ENCODE measurements around the gene RGS4. TPM values are rescaled to one million over a fixed set of nuclear protein-coding genes. Genes with fewer than 3 reads are reported as not detected.
A peak's percentile ranks its signal among the peaks of the same experiment; 100 is the strongest.

The RGS4 gene
- total and polyA plus RNA-seq, 11 donors, result 0.30 to 17.7 (median 3.5) TPM; not detected in 1

DNA sequence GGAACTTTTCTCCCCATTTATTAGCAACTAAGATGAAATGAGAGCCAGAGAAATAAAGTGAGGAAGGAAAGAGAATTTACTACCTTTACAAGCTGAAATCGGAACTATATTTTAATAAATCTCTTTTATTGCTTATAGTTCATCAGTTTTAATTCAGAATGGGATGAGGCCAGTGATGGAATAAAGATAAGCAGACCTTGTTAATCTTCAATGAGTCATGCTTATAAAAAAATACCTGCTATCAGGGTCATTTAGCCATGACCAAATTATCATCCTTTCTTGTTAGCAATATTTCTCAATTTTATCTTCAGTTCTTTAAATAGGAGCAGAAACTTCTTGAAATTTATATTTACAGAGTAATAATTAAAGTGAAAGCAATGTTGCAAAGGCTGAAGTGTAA lies 26.1 kb downstream of the RGS4 start:
- TF ChIP-seq POLR2A (IDR thresholded peaks at IDR 0.05), result no peak
- TF ChIP-seq, protein P1, sequence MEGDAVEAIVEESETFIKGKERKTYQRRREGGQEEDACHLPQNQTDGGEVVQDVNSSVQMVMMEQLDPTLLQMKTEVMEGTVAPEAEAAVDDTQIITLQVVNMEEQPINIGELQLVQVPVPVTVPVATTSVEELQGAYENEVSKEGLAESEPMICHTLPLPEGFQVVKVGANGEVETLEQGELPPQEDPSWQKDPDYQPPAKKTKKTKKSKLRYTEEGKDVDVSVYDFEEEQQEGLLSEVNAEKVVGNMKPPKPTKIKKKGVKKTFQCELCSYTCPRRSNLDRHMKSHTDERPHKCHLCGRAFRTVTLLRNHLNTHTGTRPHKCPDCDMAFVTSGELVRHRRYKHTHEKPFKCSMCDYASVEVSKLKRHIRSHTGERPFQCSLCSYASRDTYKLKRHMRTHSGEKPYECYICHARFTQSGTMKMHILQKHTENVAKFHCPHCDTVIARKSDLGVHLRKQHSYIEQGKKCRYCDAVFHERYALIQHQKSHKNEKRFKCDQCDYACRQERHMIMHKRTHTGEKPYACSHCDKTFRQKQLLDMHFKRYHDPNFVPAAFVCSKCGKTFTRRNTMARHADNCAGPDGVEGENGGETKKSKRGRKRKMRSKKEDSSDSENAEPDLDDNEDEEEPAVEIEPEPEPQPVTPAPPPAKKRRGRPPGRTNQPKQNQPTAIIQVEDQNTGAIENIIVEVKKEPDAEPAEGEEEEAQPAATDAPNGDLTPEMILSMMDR (IDR thresholded peaks at IDR 0.05), result no peak
- no peak for ATAC-seq
- H3K9me3 ChIP-seq, result no peaks in the 10 kb centered on the region
- 93 to 96% (median 95%) methylated on average over 1 of the region's 1 CpG for WGBS, 4 donors
- H3K4me1 ChIP-seq, result no peaks in the 10 kb centered on the region
- no peaks in the 10 kb centered on the region for H3K27me3 ChIP-seq
- intact Hi-C loops (cut with DNase I), result no loop called here
- no peak overlapping the region for H3K4me3 ChIP-seq
- no peak for DNase-seq
- no peaks in the 10 kb centered on the region for H3K36me3 ChIP-seq
- H3K27ac ChIP-seq, result no peak overlapping the region

DNA sequence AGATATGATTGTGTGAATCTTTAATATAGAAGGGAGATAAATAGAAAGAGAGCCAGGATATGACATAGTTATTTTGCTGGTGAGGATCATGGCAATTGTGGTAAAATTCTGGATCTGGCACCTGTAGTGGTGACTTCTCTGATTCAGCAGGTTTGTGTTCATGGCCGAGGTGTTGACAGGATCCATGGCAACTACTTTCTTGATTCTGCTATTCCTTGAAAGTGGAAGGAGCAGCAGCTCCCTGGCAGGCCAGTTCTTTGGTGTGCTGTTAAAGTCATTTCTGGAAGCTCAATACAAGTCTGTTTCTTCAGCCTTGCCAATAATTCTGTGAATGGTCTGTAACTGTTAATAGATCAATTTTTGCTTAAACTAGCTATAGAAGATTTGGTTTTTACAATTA lies 33.4 kb downstream of the RGS4 start:
- no peaks in the 10 kb centered on the region for H3K27me3 ChIP-seq
- H3K4me1 ChIP-seq, result peaks cover 0 to 14% (median 0%) of the 10 kb centered on the region in 12 donors
- intact Hi-C loops (cut with DNase I), result loop anchor here in 1 of 10 donors (10.0 kb wide), 1 partner anchor 62 kb away; no protein-coding TSS in a partner anchor
- ATAC-seq, result no peak
- 71 to 83% (median 76%) methylated on average over 1 of the region's 1 CpG for WGBS, 4 donors
- DNase-seq, result no peak
- no peak overlapping the region for H3K27ac ChIP-seq
- no peaks in the 10 kb centered on the region for H3K36me3 ChIP-seq
- H3K9me3 ChIP-seq, result no peaks in the 10 kb centered on the region
- H3K4me3 ChIP-seq, result no peak overlapping the region
- TF ChIP-seq POLR2A (IDR thresholded peaks at IDR 0.05), result no peak
- TF ChIP-seq, protein P1 (IDR thresholded peaks at IDR 0.05), result no peak

DNA sequence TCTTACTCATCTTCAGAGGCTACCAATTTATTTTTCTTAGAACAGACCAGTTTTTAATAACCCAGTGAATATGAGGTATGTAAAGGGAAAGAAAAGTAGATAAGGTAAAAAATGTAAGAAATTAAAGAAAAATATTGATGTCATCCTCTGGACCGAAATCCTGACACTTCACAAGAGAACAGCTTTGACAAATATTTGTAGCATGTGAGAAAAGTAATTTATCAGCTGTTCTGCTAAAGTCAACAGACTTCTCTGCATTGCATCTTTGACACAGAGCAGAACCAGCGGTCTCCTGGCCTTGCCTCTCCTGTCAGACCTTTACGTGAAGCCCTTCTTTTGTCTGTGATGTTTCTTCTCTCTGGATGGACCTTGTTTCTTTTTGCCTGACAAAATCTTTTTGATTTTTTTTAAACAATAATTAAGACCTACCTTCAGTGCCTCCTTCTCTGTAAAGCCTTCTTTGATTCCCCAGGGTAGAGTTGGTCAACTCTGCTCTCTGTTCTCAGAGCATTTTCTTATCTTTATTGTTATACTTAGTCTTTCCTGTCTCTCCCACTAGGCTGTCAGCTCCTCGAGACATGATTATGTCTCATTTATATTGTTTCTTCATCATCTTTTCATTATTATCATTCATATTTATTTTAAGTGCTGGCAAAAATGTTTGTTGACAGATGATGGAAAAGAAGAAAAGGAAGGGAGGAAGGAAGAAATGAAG lies 35.4 kb downstream of the RGS4 start:
- peaks cover 0 to 14% (median 0%) of the 10 kb centered on the region in 12 donors for H3K4me1 ChIP-seq
- ATAC-seq, result peak in 2 of 4 donors; percentile 62 to 76
- peak overlapping the region in 4 of 12 donors; percentile 35 to 60 (median 54) for H3K27ac ChIP-seq

More for the DNA sequence above, 35.4 kb downstream of the RGS4 start:
- 56 to 65% (median 60%) methylated on average over 4 of the region's 4 CpGs for WGBS, 4 donors
- Histone ChIP-seq H3K27me3 (no peaks in the 10 kb centered on the region), H3K9me3 (no peaks in the 10 kb centered on the region), H3K4me3 (no peak overlapping the region), H3K36me3 (no peaks in the 10 kb centered on the region)
- intact Hi-C loops (cut with DNase I), result loop anchor here in 1 of 10 donors (10.0 kb wide), 1 partner anchor 60 kb away; no protein-coding TSS in a partner anchor
- TF ChIP-seq, protein P1 (IDR thresholded peaks at IDR 0.05), result no peak
- no peak for TF ChIP-seq POLR2A (IDR thresholded peaks at IDR 0.05)
- DNase-seq, result no peak

Measured in heart left ventricle (tissue), 16 donors.